ENCODE results near the gene TSPAN6.
A peak's percentile ranks its signal among the peaks of the same experiment; 100 is the strongest.

TSPAN6 gene

DNA sequence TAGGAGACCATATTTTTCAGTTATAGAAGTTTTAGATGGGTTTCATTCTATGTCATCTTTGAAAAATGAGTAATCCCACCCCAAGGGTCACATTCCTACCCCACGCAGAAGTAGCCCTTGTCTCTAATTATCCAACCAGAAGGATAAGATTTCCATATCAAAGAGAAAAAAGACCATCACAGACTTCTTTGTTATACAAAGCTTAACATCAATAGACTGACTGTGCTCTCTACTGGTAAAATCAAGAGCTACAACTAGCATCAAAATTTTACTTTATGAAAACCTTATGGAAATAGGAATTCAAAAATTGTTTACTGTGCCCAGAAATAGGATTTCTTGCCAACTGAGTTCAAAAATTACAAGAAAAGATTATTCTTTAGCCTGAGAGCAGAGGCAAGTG is 27.0 kb downstream of the TSPAN6 start:
- no peaks in the 10 kb centered on the region for H3K9me3 ChIP-seq (ENCODE audit: insufficient read depth, low read length)
- H3K79me2 ChIP-seq (ENCODE audit: low read length) = no peaks in the 10 kb centered on the region
- H3K4me3 ChIP-seq (ENCODE audit: low read length) = no peak overlapping the region
- TF ChIP-seq, protein P1, sequence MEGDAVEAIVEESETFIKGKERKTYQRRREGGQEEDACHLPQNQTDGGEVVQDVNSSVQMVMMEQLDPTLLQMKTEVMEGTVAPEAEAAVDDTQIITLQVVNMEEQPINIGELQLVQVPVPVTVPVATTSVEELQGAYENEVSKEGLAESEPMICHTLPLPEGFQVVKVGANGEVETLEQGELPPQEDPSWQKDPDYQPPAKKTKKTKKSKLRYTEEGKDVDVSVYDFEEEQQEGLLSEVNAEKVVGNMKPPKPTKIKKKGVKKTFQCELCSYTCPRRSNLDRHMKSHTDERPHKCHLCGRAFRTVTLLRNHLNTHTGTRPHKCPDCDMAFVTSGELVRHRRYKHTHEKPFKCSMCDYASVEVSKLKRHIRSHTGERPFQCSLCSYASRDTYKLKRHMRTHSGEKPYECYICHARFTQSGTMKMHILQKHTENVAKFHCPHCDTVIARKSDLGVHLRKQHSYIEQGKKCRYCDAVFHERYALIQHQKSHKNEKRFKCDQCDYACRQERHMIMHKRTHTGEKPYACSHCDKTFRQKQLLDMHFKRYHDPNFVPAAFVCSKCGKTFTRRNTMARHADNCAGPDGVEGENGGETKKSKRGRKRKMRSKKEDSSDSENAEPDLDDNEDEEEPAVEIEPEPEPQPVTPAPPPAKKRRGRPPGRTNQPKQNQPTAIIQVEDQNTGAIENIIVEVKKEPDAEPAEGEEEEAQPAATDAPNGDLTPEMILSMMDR (IDR thresholded peaks at IDR 0.05; ENCODE audit: low read depth, low read length) = peak; percentile 51
- no peak for TF ChIP-seq EZH2phosphoT487 (IDR thresholded peaks at IDR 0.05; ENCODE audit: low read depth)
- H3K27me3 ChIP-seq (ENCODE audit: low read depth, low read length) = peaks cover 84% of the 10 kb centered on the region
- H3K4me1 ChIP-seq (ENCODE audit: low read length) = peaks cover 35% of the 10 kb centered on the region
- H3K36me3 ChIP-seq (replicated peaks; ENCODE audit: low read depth, low read length) = no peaks in the 10 kb centered on the region
- no peak overlapping the region for H2AFZ ChIP-seq (ENCODE audit: low read depth, low read length)
- H3K4me2 ChIP-seq (ENCODE audit: low read length) = no peak overlapping the region
- no peak overlapping the region for H3K27ac ChIP-seq (ENCODE audit: low read length)
- no peak overlapping the region for H3K9ac ChIP-seq (ENCODE audit: low read length)
- peaks cover 25% of the 10 kb centered on the region for H4K20me1 ChIP-seq (ENCODE audit: insufficient read depth, low read length)

DNA sequence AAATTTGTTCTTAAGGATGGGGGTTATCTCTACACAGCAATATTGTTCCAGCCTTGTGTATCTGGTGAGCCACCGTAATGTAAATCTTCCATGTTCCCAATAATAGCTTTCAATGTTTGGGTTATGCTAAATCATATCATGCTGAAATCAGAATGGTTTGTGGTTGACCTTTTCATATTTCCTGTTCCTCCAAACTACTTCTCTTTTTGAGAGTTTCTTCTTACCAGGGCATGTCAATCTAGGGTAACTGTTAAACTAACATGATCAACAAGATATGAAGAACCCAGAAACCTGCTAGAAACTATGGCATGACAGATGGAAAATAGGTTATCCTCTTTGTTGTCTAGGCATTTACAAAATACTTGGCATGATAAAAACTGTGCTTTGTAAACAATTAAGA is 29.9 kb downstream of the TSPAN6 start:
- Histone ChIP-seq H3K4me2 (ENCODE audit: low read length) (peak overlapping the region; percentile 44), H3K27ac (ENCODE audit: low read length) (no peak overlapping the region), H2AFZ (ENCODE audit: low read depth, low read length) (no peak overlapping the region), H3K9me3 (ENCODE audit: insufficient read depth, low read length) (no peaks in the 10 kb centered on the region), H3K4me3 (ENCODE audit: low read length) (no peak overlapping the region), H3K79me2 (ENCODE audit: low read length) (no peaks in the 10 kb centered on the region), H3K36me3 (replicated peaks; ENCODE audit: low read depth, low read length) (no peaks in the 10 kb centered on the region), H3K4me1 (ENCODE audit: low read length) (peaks cover 35% of the 10 kb centered on the region), H3K27me3 (ENCODE audit: low read depth, low read length) (peaks cover 68% of the 10 kb centered on the region), H3K9ac (ENCODE audit: low read length) (no peak overlapping the region), H4K20me1 (ENCODE audit: insufficient read depth, low read length) (peaks cover 25% of the 10 kb centered on the region)
- TF ChIP-seq EZH2phosphoT487 (IDR thresholded peaks at IDR 0.05; ENCODE audit: low read depth) = no peak
- TF ChIP-seq, protein P1 (IDR thresholded peaks at IDR 0.05; ENCODE audit: low read depth, low read length) = no peak

DNA sequence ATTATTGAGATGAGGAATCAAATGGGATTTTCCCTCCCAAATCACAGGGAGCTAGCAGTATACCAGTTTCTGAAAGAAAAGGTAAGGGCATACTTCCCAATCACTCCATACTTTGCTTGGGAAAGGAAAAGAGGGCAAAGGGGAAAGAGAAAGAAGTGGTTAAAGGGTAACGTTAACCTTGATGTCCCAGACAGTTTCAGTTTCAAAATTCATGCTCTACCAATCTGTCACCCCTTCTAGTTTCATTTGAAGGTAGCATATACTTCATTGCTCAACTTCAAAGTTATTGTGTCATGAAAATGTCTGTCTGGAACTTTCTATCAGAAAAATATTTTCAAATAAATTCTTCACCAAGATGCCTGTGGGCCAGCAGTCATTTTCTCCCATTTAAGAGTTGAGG is 35.8 kb downstream of the TSPAN6 start:
- Histone ChIP-seq H3K9me3 (ENCODE audit: insufficient read depth, low read length) (no peaks in the 10 kb centered on the region), H3K27me3 (ENCODE audit: low read depth, low read length) (peaks cover 57% of the 10 kb centered on the region), H3K36me3 (replicated peaks; ENCODE audit: low read depth, low read length) (no peaks in the 10 kb centered on the region), H3K79me2 (ENCODE audit: low read length) (no peaks in the 10 kb centered on the region), H3K4me1 (ENCODE audit: low read length) (peaks cover 13% of the 10 kb centered on the region), H3K4me2 (ENCODE audit: low read length) (peak overlapping the region; percentile 52), H3K9ac (ENCODE audit: low read length) (no peak overlapping the region), H4K20me1 (ENCODE audit: insufficient read depth, low read length) (peaks cover 4% of the 10 kb centered on the region), H3K27ac (ENCODE audit: low read length) (no peak overlapping the region), H3K4me3 (ENCODE audit: low read length) (no peak overlapping the region), H2AFZ (ENCODE audit: low read depth, low read length) (no peak overlapping the region)
- TF ChIP-seq, protein P1 (IDR thresholded peaks at IDR 0.05; ENCODE audit: low read depth, low read length) = no peak
- no peak for TF ChIP-seq EZH2phosphoT487 (IDR thresholded peaks at IDR 0.05; ENCODE audit: low read depth)

DNA sequence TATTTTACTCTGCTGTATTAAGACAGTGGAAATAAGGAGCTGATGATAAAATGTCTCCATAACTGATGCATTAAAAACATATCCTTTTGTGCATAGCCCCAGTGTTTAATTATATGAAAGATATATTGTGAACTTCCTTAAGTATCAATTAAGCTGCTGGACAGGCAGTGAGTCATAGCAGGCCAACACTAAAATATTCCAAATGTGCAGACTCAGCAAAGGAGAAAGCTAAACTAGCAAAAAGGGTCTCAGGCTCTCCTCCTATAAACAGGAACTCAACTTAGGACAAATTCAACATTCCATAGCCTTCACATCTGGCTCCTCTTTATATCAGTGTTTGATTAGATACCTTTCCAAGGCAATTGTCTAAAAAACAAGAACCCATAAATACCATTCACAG is 36.3 kb downstream of the TSPAN6 start:
- Histone ChIP-seq H2AFZ (ENCODE audit: low read depth, low read length) (no peak overlapping the region), H3K27me3 (ENCODE audit: low read depth, low read length) (peaks cover 57% of the 10 kb centered on the region), H3K4me1 (ENCODE audit: low read length) (peaks cover 13% of the 10 kb centered on the region), H3K36me3 (replicated peaks; ENCODE audit: low read depth, low read length) (no peaks in the 10 kb centered on the region), H3K4me2 (ENCODE audit: low read length) (peak overlapping the region; percentile 52), H3K27ac (ENCODE audit: low read length) (no peak overlapping the region), H3K9me3 (ENCODE audit: insufficient read depth, low read length) (no peaks in the 10 kb centered on the region), H3K79me2 (ENCODE audit: low read length) (no peaks in the 10 kb centered on the region), H3K9ac (ENCODE audit: low read length) (no peak overlapping the region), H3K4me3 (ENCODE audit: low read length) (no peak overlapping the region), H4K20me1 (ENCODE audit: insufficient read depth, low read length) (peaks cover 4% of the 10 kb centered on the region; the same call in 1 of the 2 replicates)
- TF ChIP-seq EZH2phosphoT487 (IDR thresholded peaks at IDR 0.05; ENCODE audit: low read depth) = no peak
- TF ChIP-seq, protein P1 (IDR thresholded peaks at IDR 0.05; ENCODE audit: low read depth, low read length) = no peak

Data from OCI-LY3 (cell line).